Measurements from ENCODE around the gene SERPING1. TPM values are rescaled to one million over a fixed set of nuclear protein-coding genes. Genes with fewer than 3 reads are reported as not detected.

Gene SERPING1
- total and polyA plus RNA-seq, 2 donors (not counting 3 experiments of a cell fraction or from before 2014, with no cell fraction given) = 0.30 TPM; not detected in 1

DNA sequence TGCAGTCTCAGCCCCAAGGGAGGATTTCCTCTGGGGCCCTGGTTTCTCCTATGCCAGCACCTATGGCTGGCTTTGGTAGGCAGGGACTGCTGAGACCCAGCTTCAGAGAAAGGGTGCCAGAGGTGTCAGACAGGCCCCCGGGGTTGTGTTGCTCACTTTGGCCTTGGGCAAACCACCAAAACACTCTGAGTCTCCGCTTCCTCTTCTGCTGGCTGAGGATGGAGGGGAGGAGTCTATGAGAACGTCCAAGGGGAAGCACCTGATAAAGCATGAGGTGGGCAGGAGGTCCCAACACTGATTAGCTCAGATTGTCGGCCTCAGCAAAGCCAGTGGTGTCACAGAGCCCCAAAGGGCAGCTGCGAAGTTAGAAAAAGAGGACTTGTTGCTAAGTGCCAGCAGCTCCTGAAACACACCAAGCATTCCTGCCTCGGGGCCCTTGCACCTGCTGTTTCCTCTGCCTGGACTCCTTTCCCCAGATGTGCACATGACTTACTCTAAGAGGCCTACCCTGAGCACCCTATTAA is 49.6 kb upstream of the SERPING1 start:
- Histone ChIP-seq H3K79me2 (ENCODE audit: control insufficient read depth, insufficient read depth, low read length) (no peaks in the 10 kb centered on the region), H2AFZ (ENCODE audit: low read depth, low read length) (no peak overlapping the region), H3K36me3 (ENCODE audit: control insufficient read depth in 2 of 2, extremely low read depth in 1 of 2, insufficient read depth in 2 of 2, low read length in 2 of 2) (peaks cover 0 to 5% of the 10 kb centered on the region in 2 experiments), H3K9me3 (replicated peaks; ENCODE audit: control insufficient read depth, insufficient read depth, low read length) (no peaks in the 10 kb centered on the region), H3K4me1 (ENCODE audit: control insufficient read depth, extremely low read depth, insufficient read depth, low read length) (no peaks in the 10 kb centered on the region), H3K9me1 (replicated peaks; ENCODE audit: control insufficient read depth, extremely low read depth, insufficient read depth, low read length) (no peaks in the 10 kb centered on the region), H4K20me1 (replicated peaks; ENCODE audit: control insufficient read depth, extremely low read depth, insufficient read depth, low read length) (no peaks in the 10 kb centered on the region), H3K27ac (ENCODE audit: insufficient read depth, low read depth, low read length) (no peak overlapping the region), H3K4me3 (replicated peaks in 1 of 3; ENCODE audit: insufficient read depth in 1 of 3, low read depth in 1 of 3, low read length in 3 of 3) (no peak overlapping the region), H3K4me2 (ENCODE audit: insufficient read depth, low read length) (no peak overlapping the region), H3K9ac (replicated peaks; ENCODE audit: extremely low read depth, insufficient read depth, low read length) (no peak overlapping the region), H3K27me3 (ENCODE audit: control insufficient read depth in 2 of 2, insufficient read depth in 2 of 2, low read length in 2 of 2) (peaks cover 0 to 2% of the 10 kb centered on the region in 2 experiments)
- ChIA-PET POLR2A (no interaction called here), CTCF (interaction anchor here (1.0 to 2.3 kb wide), 6 partner anchors 14 to 966 kb away, joined by 3 to 13 read pairs (median 5); partner anchors contain the start of gene UBE2L6)
- no TSS peak for BruUV-seq (replicated peaks)
- TF ChIP-seq EZH2 (IDR thresholded peaks at IDR 0.05; ENCODE audit: borderline replicate concordance, low read depth, low read length, severe bottlenecking) (no peak), MYC (IDR thresholded peaks at IDR 0.05; ENCODE audit: low read depth, low read length) (no peak), JUN (IDR thresholded peaks at IDR 0.05; ENCODE audit: borderline replicate concordance, insufficient read depth, insufficient read length, low read depth) (no peak), GATA2 (IDR thresholded peaks at IDR 0.05; ENCODE audit: insufficient read depth, insufficient read length, low read depth, low read length) (no peak), FOS (IDR thresholded peaks at IDR 0.05; ENCODE audit: borderline replicate concordance, insufficient read depth, low read length) (no peak), POLR2A (IDR thresholded peaks at IDR 0.05; ENCODE audit: low read depth, low read length) (no peak), POLR2AphosphoS5 (IDR thresholded peaks at IDR 0.05; ENCODE audit: insufficient read depth, low read depth, low read length) (no peak)
- TF ChIP-seq, protein P1, sequence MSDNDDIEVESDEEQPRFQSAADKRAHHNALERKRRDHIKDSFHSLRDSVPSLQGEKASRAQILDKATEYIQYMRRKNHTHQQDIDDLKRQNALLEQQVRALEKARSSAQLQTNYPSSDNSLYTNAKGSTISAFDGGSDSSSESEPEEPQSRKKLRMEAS (IDR thresholded peaks at IDR 0.05; ENCODE audit: insufficient read depth, insufficient read length) = no peak
- TF ChIP-seq, protein P2, sequence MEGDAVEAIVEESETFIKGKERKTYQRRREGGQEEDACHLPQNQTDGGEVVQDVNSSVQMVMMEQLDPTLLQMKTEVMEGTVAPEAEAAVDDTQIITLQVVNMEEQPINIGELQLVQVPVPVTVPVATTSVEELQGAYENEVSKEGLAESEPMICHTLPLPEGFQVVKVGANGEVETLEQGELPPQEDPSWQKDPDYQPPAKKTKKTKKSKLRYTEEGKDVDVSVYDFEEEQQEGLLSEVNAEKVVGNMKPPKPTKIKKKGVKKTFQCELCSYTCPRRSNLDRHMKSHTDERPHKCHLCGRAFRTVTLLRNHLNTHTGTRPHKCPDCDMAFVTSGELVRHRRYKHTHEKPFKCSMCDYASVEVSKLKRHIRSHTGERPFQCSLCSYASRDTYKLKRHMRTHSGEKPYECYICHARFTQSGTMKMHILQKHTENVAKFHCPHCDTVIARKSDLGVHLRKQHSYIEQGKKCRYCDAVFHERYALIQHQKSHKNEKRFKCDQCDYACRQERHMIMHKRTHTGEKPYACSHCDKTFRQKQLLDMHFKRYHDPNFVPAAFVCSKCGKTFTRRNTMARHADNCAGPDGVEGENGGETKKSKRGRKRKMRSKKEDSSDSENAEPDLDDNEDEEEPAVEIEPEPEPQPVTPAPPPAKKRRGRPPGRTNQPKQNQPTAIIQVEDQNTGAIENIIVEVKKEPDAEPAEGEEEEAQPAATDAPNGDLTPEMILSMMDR (IDR thresholded peaks at IDR 0.05; ENCODE audit: extremely low read depth in 1 of 2, insufficient read depth in 1 of 2, low read depth in 1 of 2, low read length in 2 of 2) = no peak
- dilution Hi-C loops (cut with MboI; ENCODE audit: extremely low pct_ligation_motif_present, low sequenced_read_pairs) = no loop called here
- FAIRE-seq (no peak), DNase-seq (ENCODE audit: low read depth, low spot score) (peak; percentile 23)
- intact Hi-C loops (cut with micrococcal nuclease) = no loop called here

Data from endothelial cell of umbilical vein (primary cell).